ENCODE measurements around the gene ZNF598.
"Not testable (repeated sequence)": the region's sequence is repeated elsewhere in the genome, so short reads cannot be mapped to it uniquely, and the experiment has no call there.

The ZNF598 gene

GRCh38 chr16:2040787-2041522 lies 31.3 kb upstream of the ZNF598 start:
- no peak for DNase-seq (ENCODE audit: low read depth in 3 of 3, low spot score in 1 of 3)

GRCh38 chr16:2040041-2040786 lies 30.6 kb upstream of the ZNF598 start:
- no peak for DNase-seq (ENCODE audit: low read depth in 3 of 3, low spot score in 1 of 3)

GRCh38 chr16:2039274-2040031 lies 29.8 kb upstream of the ZNF598 start:
- DNase-seq (ENCODE audit: low read depth in 3 of 3, low spot score in 1 of 3), result no peak

GRCh38 chr16:2038382-2039231 lies 29.0 kb upstream of the ZNF598 start:
- DNase-seq (ENCODE audit: low read depth in 3 of 3, low spot score in 1 of 3), result no peak

GRCh38 chr16:2037647-2038381 lies 28.2 kb upstream of the ZNF598 start:
- no peak for DNase-seq (ENCODE audit: low read depth in 3 of 3, low spot score in 1 of 3)

GRCh38 chr16:2037115-2037514 lies 27.5 kb upstream of the ZNF598 start:
- no peak for DNase-seq (ENCODE audit: low read depth in 3 of 3, low spot score in 1 of 3)

- DNase-seq (ENCODE audit: low read depth in 3 of 3, low spot score in 1 of 3), result no peak
Measured at GRCh38 chr16:2036200-2036966, 26.8 kb upstream of the ZNF598 start.

GRCh38 chr16:2035431-2036199 lies 26.0 kb upstream of the ZNF598 start:
- no peak for DNase-seq (ENCODE audit: low read depth in 3 of 3, low spot score in 1 of 3)

GRCh38 chr16:2034696-2035430 lies 25.2 kb upstream of the ZNF598 start:
- no peak for DNase-seq (ENCODE audit: low read depth in 3 of 3, low spot score in 1 of 3)

GRCh38 chr16:2033909-2034695 lies 24.5 kb upstream of the ZNF598 start:
- not testable (repeated sequence) for DNase-seq (ENCODE audit: low read depth in 3 of 3, low spot score in 1 of 3)

GRCh38 chr16:2033057-2033908 lies 23.7 kb upstream of the ZNF598 start:
- DNase-seq (ENCODE audit: low read depth in 3 of 3, low spot score in 1 of 3), result no peak

GRCh38 chr16:2032285-2033056 lies 22.9 kb upstream of the ZNF598 start:
- DNase-seq (ENCODE audit: low read depth in 3 of 3, low spot score in 1 of 3), result no peak

GRCh38 chr16:2031081-2031577 lies 21.5 kb upstream of the ZNF598 start:
- no peak for DNase-seq (ENCODE audit: low read depth in 3 of 3, low spot score in 1 of 3)

GRCh38 chr16:2030036-2030435 lies 20.4 kb upstream of the ZNF598 start:
- DNase-seq (ENCODE audit: low read depth in 3 of 3, low spot score in 1 of 3), result no peak

GRCh38 chr16:2029350-2029749 lies 19.7 kb upstream of the ZNF598 start:
- DNase-seq (ENCODE audit: low read depth in 3 of 3, low spot score in 1 of 3), result no peak
